ENCODE measurements around the gene PDZD8. TPM values are rescaled to one million over a fixed set of nuclear protein-coding genes. Genes with fewer than 3 reads are reported as not detected.

PDZD8 gene, protein sequence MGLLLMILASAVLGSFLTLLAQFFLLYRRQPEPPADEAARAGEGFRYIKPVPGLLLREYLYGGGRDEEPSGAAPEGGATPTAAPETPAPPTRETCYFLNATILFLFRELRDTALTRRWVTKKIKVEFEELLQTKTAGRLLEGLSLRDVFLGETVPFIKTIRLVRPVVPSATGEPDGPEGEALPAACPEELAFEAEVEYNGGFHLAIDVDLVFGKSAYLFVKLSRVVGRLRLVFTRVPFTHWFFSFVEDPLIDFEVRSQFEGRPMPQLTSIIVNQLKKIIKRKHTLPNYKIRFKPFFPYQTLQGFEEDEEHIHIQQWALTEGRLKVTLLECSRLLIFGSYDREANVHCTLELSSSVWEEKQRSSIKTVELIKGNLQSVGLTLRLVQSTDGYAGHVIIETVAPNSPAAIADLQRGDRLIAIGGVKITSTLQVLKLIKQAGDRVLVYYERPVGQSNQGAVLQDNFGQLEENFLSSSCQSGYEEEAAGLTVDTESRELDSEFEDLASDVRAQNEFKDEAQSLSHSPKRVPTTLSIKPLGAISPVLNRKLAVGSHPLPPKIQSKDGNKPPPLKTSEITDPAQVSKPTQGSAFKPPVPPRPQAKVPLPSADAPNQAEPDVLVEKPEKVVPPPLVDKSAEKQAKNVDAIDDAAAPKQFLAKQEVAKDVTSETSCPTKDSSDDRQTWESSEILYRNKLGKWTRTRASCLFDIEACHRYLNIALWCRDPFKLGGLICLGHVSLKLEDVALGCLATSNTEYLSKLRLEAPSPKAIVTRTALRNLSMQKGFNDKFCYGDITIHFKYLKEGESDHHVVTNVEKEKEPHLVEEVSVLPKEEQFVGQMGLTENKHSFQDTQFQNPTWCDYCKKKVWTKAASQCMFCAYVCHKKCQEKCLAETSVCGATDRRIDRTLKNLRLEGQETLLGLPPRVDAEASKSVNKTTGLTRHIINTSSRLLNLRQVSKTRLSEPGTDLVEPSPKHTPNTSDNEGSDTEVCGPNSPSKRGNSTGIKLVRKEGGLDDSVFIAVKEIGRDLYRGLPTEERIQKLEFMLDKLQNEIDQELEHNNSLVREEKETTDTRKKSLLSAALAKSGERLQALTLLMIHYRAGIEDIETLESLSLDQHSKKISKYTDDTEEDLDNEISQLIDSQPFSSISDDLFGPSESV
- total RNA-seq (2022; extraction: Qiagen RNA extraction; ENCODE audit: low read depth): 19.1 to 25.8 TPM (median 25.4 TPM) in 5 replicates

DNA sequence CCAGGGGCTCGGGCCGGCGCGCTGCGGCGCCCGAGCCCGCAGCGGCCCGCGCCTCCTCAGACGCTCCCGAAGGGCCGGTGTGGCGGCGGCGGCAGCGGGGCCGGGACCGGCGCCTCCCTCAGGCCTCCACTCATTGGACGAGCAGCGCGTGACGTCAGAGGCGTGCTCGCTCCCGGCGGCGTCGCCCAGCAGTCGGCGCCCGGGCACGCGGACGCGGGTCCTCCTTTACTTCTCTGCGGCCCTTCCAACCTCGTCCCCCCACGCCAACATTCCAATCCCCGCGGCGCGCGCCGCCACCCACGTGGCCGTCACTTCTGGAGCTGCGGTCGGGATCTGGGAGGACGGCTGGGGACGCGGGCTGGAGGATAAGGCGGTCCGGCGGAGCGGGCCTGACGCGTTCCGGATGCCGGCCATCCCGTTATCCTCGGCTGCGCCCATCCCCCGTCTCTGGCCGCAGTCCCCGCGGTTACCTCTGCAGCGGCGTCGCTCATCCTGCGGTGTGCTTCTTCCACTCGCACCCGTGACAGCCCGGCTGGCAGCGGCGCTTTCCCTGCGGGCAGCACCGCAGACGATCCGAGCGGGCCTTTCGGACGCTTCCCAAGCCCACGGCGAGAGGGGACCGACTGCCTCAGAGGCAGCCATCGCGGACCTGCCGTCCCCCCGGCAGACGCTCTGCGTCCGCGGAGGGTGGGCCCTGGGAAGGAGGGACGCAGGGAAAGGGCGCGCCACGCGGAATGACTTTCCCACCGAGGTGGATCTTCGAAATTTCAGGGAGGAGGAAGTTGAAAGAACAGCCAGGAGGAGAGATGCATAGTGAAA is at the start of gene PDZD8:
PDZD8 (minus strand) TSS at position 81 of the 819 bp plus-strand sequence. CDS start 213 bp downstream, outside the sequence.

GRCh38 chr10:117240621-117241529 is 134.4 kb downstream of the PDZD8 start, which contains the start of gene SLC18A2:
Gene SLC18A2 (plus strand): TSS chr10:117241114. CDS start chr10:117241694, 580 bp downstream.

Other genes starting within 250 kb of the PDZD8 start
- 1.2 to 1.7 TPM (median 1.4 TPM) in 5 replicates for gene VAX1, start 237.2 kb downstream of the PDZD8 start, total RNA-seq (2022; extraction: Qiagen RNA extraction; ENCODE audit: low read depth)
- not detected in 5 replicates for gene KCNK18, start 178.0 kb downstream of the PDZD8 start, total RNA-seq (2022; extraction: Qiagen RNA extraction; ENCODE audit: low read depth)
- gene SLC18A2, start 134.3 kb downstream of the PDZD8 start, total RNA-seq (2022; extraction: Qiagen RNA extraction; ENCODE audit: low read depth): not detected in 5 replicates
- gene EMX2, start 167.3 kb upstream of the PDZD8 start, total RNA-seq (2022; extraction: Qiagen RNA extraction; ENCODE audit: low read depth): not detected in 5 replicates